Diencephalon (tissue), 1 donor: ENCODE measurements around the gene EPN1. TPM values are rescaled to one million over a fixed set of nuclear protein-coding genes. Genes with fewer than 3 reads are reported as not detected.

Source experiments
- small RNA-seq: library from RNA; depleted of rRNA; stranded (forward); fragments of <200 nt; gene quantifications from one replicate; pipeline ENCODE3, GENCODE V24; 2014
- total RNA-seq: library from RNA; depleted of rRNA; stranded (reverse); fragments of >200 nt; gene quantifications from one replicate; pipeline ENCODE4 v1.2.3, GENCODE V29; 2014

Gene EPN1
- 33.2 TPM for total RNA-seq

GRCh38 chr19:55674841-55675660 lies at the start of gene EPN1:
TSS of gene EPN1 (plus strand) at chr19:55675226. CDS start at chr19:55678628, 3,402 bp downstream.

GRCh38 chr19:55640577-55641425 lies 34.2 kb upstream of the EPN1 start, which contains the start of gene ZNF580:
TSS of gene ZNF580 (plus strand) at chr19:55641002. CDS start at chr19:55642509, 1,507 bp downstream.

GRCh38 chr19:55643003-55643886 lies 31.8 kb upstream of the EPN1 start, which contains the start of gene ZNF581:
TSS of gene ZNF581 (plus strand) at chr19:55643649. CDS start at chr19:55644572, 923 bp downstream.

GRCh38 chr19:55647732-55648584 lies 27.1 kb upstream of the EPN1 start, which contains the start of gene CCDC106:
TSS of gene CCDC106 (plus strand) at chr19:55648212. CDS start at chr19:55649047, 835 bp downstream.

GRCh38 chr19:55654868-55655647 lies 20.0 kb upstream of the EPN1 start, which contains the start of gene U2AF2:
TSS of gene U2AF2 (plus strand) at chr19:55655035. CDS start at chr19:55655105, 70 bp downstream.

GRCh38 chr19:55738302-55738701 lies 63.3 kb downstream of the EPN1 start, which contains the start of gene NLRP9:
TSS of gene NLRP9 (minus strand) at chr19:55738402. CDS start at chr19:55738374, 28 bp downstream.

GRCh38 chr19:55758797-55759196 lies 83.8 kb downstream of the EPN1 start, which contains the start of gene RFPL4A:
TSS of gene RFPL4A (plus strand) at chr19:55759097. CDS start at chr19:55761801, 2,704 bp downstream.

Small RNAs within 50 kb of the gene (small RNA-seq; reads per million reads assigned to genes)
- not detected for gene AC010525.2

Other genes with a start within 250 kb of the EPN1 start
- gene SHISA7, start 231.9 kb upstream of the EPN1 start, total RNA-seq = 4.6 TPM
- gene ISOC2, start 213.6 kb upstream of the EPN1 start, total RNA-seq = 20.5 TPM
- not detected for gene C19orf85, start 210.5 kb upstream of the EPN1 start, total RNA-seq
- gene ZNF628, start 198.6 kb upstream of the EPN1 start, total RNA-seq = 1.6 TPM
- gene NAT14, start 190.0 kb upstream of the EPN1 start, total RNA-seq = 20.3 TPM
- 0.23 TPM for gene SSC5D, start 186.8 kb upstream of the EPN1 start, total RNA-seq
- not detected for gene SBK2, start 138.1 kb upstream of the EPN1 start, total RNA-seq
- not detected for gene SBK3, start 129.7 kb upstream of the EPN1 start, total RNA-seq
- gene ZNF579, start 94.4 kb upstream of the EPN1 start, total RNA-seq = 4.6 TPM
- gene FIZ1, start 75.7 kb upstream of the EPN1 start, total RNA-seq = 5.3 TPM
- gene ZNF524, start 74.9 kb upstream of the EPN1 start, total RNA-seq = 3.0 TPM
- 1.8 TPM for gene ZNF865, start 69.6 kb upstream of the EPN1 start, total RNA-seq
- gene ZNF784, start 50.7 kb upstream of the EPN1 start, total RNA-seq = 6.5 TPM
- 6.9 TPM for gene ZNF580, start 34.2 kb upstream of the EPN1 start, total RNA-seq
- 7.8 TPM for gene ZNF581, start 31.6 kb upstream of the EPN1 start, total RNA-seq
- gene CCDC106, start 27.0 kb upstream of the EPN1 start, total RNA-seq = 16.6 TPM
- 76.1 TPM for gene U2AF2, start 20.2 kb upstream of the EPN1 start, total RNA-seq
- not detected for gene NLRP9, start 63.2 kb downstream of the EPN1 start, total RNA-seq
- gene RFPL4A, start 83.9 kb downstream of the EPN1 start, total RNA-seq = not detected
- not detected for gene RFPL4AL1, start 93.9 kb downstream of the EPN1 start, total RNA-seq
- under 0.01 TPM for gene NLRP11, start 156.8 kb downstream of the EPN1 start, total RNA-seq
- under 0.01 TPM for gene NLRP4, start 161.3 kb downstream of the EPN1 start, total RNA-seq